DOHH2 (cell line): ENCODE measurements around the gene RPL13A.

Experiments used
- H3F3A ChIP-seq: fragments of 200-600 bp; sonication (generic), shearing (Covaris generic); 2 replicates; pipeline ENCODE4 v1.6.0; 2016; ENCODE audit warnings: antibody characterized with exemption, mild to moderate bottlenecking; ENCODE audit not compliant: control insufficient read depth, insufficient read depth
- H3K27ac ChIP-seq: fragments of 200-600 bp; sonication (generic); 2 replicates; pipeline ENCODE4 v1.5.1; 2014; ENCODE audit warnings: low read depth, mild to moderate bottlenecking, low read length, moderate library complexity
- H3K27me3 ChIP-seq: fragments of 200-600 bp; sonication (generic); 2 replicates; pipeline ENCODE4 v1.6.1; 2014; ENCODE audit warnings: mild to moderate bottlenecking, low read length, mixed read lengths; ENCODE audit not compliant: control insufficient read depth
- H3K36me3 ChIP-seq: fragments of 200-600 bp; sonication (generic); 2 replicates; pipeline ENCODE4 v1.6.1; 2014; ENCODE audit warnings: mild to moderate bottlenecking, low read length, moderate library complexity, mixed read lengths; ENCODE audit not compliant: control insufficient read depth
- H3K4me1 ChIP-seq: fragments of 200-600 bp; sonication (generic); 2 replicates; pipeline ENCODE4 v1.6.1; 2014; ENCODE audit warnings: mild to moderate bottlenecking, low read length, mixed read lengths; ENCODE audit not compliant: control insufficient read depth
- H3K4me2 ChIP-seq: fragments of 200-600 bp; sonication (generic); 2 replicates; pipeline ENCODE4 v1.6.0; 2014; ENCODE audit warnings: mild to moderate bottlenecking, low read length, moderate library complexity
- H3K4me3 ChIP-seq: fragments of 200-600 bp; sonication (generic); 2 replicates; pipeline ENCODE4 v1.5.1; 2014; ENCODE audit warnings: mild to moderate bottlenecking, low read length, mixed read lengths
- H3K79me2 ChIP-seq: fragments of 200-600 bp; sonication (generic); 2 replicates; pipeline ENCODE4 v1.6.1; 2014; ENCODE audit warnings: mild to moderate bottlenecking, low read length, mixed read lengths; ENCODE audit not compliant: control insufficient read depth
- H3K9me2 ChIP-seq: fragments of 200-600 bp; sonication (generic); replicated peaks from 2 replicates; pipeline ENCODE4 v1.6.1; 2014; ENCODE audit warnings: mild to moderate bottlenecking, low read length, mixed read lengths; ENCODE audit not compliant: control insufficient read depth
- H3K9me3 ChIP-seq: fragments of 200-600 bp; sonication (generic); 2 replicates; pipeline ENCODE4 v1.6.1; 2014; ENCODE audit warnings: antibody characterized with exemption, low read length, mixed read lengths; ENCODE audit not compliant: control insufficient read depth, insufficient read depth
- H4K20me1 ChIP-seq: fragments of 200-600 bp; sonication (generic); 2 replicates; pipeline ENCODE4 v1.6.0; 2014; ENCODE audit warnings: low read depth, mild to moderate bottlenecking, antibody characterized with exemption, low read length, moderate library complexity; ENCODE audit not compliant: control insufficient read depth, insufficient read depth
- CTCF ChIP-seq: fragments of 200-600 bp; sonication (generic); IDR thresholded peaks from one replicate; pipeline ENCODE4 v1.5.1; 2014; ENCODE audit warnings: antibody characterized with exemption, mild to moderate bottlenecking, low read depth, low read length; ENCODE audit not compliant: poor library complexity, severe bottlenecking
- EZH2phosphoT487 ChIP-seq: fragments of 200-600 bp; sonication (generic); IDR thresholded peaks from 2 replicates; pipeline ENCODE4 v1.6.1; 2017; ENCODE audit warnings: borderline replicate concordance, mild to moderate bottlenecking, antibody characterized with exemption, low read length, moderate library complexity, mixed read lengths

The RPL13A gene

GRCh38 chr19:49453757-49454240 lies 33.6 kb upstream of the RPL13A start:
- Histone ChIP-seq H3K4me3 (peak overlapping the region; percentile 99), H4K20me1 (no peaks in the 10 kb centered on the region; the same call in 1 of the 2 replicates), H3F3A (peaks cover 11% of the 10 kb centered on the region), H3K4me2 (peak overlapping the region; percentile 93), H3K9me3 (no peaks in the 10 kb centered on the region), H3K27me3 (no peaks in the 10 kb centered on the region), H3K27ac (peak overlapping the region; percentile 94), H3K36me3 (peaks cover 44% of the 10 kb centered on the region), H3K4me1 (peaks cover 24% of the 10 kb centered on the region), H3K9me2 (no peaks in the 10 kb centered on the region), H3K79me2 (peaks cover 71% of the 10 kb centered on the region)
- no peak for TF ChIP-seq EZH2phosphoT487
- no peak for TF ChIP-seq CTCF

- no peak overlapping the region for H3K27ac ChIP-seq
- no peaks in the 10 kb centered on the region; the same call in 1 of the 2 replicates for H4K20me1 ChIP-seq
- H3F3A ChIP-seq = peaks cover 9% of the 10 kb centered on the region
- H3K9me2 ChIP-seq = no peaks in the 10 kb centered on the region
- H3K36me3 ChIP-seq = peaks cover 41% of the 10 kb centered on the region
- peaks cover 16% of the 10 kb centered on the region for H3K4me1 ChIP-seq
- H3K4me3 ChIP-seq = no peak overlapping the region
- H3K79me2 ChIP-seq = peaks cover 57% of the 10 kb centered on the region
- TF ChIP-seq CTCF (no peak), EZH2phosphoT487 (no peak)
- no peaks in the 10 kb centered on the region for H3K27me3 ChIP-seq
- H3K4me2 ChIP-seq = no peak overlapping the region
- H3K9me3 ChIP-seq = no peaks in the 10 kb centered on the region
Measured at GRCh38 chr19:49455773-49456172, 31.6 kb upstream of the RPL13A start.

GRCh38 chr19:49456326-49456725 lies 31.1 kb upstream of the RPL13A start:
- Histone ChIP-seq H3K27ac (no peak overlapping the region), H3K27me3 (no peaks in the 10 kb centered on the region), H3K36me3 (peaks cover 40% of the 10 kb centered on the region), H3F3A (peaks cover 8% of the 10 kb centered on the region), H3K4me1 (peaks cover 16% of the 10 kb centered on the region), H3K4me3 (no peak overlapping the region), H4K20me1 (no peaks in the 10 kb centered on the region), H3K79me2 (peaks cover 52% of the 10 kb centered on the region), H3K4me2 (no peak overlapping the region), H3K9me3 (no peaks in the 10 kb centered on the region), H3K9me2 (no peaks in the 10 kb centered on the region)
- TF ChIP-seq EZH2phosphoT487 (no peak), CTCF (no peak)
